Astrocyte (in vitro differentiated cells and primary cell): ENCODE results near the gene PDSS2. TPM values are rescaled to one million over a fixed set of nuclear protein-coding genes. Genes with fewer than 3 reads are reported as not detected.

ENCODE experiments used
- DNase-seq: peaks from one replicate; pipeline ENCODE4 v3.0.0-alpha.2; 2010; ENCODE audit warnings: low read depth
- FAIRE-seq: peaks from 2 replicates; lab custom pipeline; 2011; peaks lifted over from hg19 to GRCh38; lab: Jason Lieb, UNC
- H2AFZ ChIP-seq: 2 replicates; pipeline ENCODE4 v1.6.0; 2012; ENCODE audit warnings: low read depth, low read length, inconsistent platforms
- H3K27ac ChIP-seq: 2 replicates; pipeline ENCODE4 v1.5.1; 2011; ENCODE audit warnings: low read depth, low read length, inconsistent platforms
- H3K27me3 ChIP-seq: 2 replicates; pipeline ENCODE4 v1.6.0; 2011; ENCODE audit warnings: low read length, inconsistent platforms; ENCODE audit not compliant: insufficient read depth
- H3K36me3 ChIP-seq: 2 replicates; pipeline ENCODE4 v1.5.1; 2011; ENCODE audit warnings: low read length, inconsistent platforms; ENCODE audit not compliant: insufficient read depth
- H3K4me1 ChIP-seq: 2 replicates; pipeline ENCODE4 v1.5.1; 2011; ENCODE audit warnings: low read length, inconsistent platforms; ENCODE audit not compliant: insufficient read depth
- H3K4me2 ChIP-seq: 2 replicates; pipeline ENCODE4 v1.6.0; 2012; ENCODE audit warnings: low read length, inconsistent platforms
- H3K4me3 ChIP-seq: 2 replicates; pipeline ENCODE4 v1.5.1; 2011; ENCODE audit warnings: low read depth, mild to moderate bottlenecking, low read length, inconsistent platforms; ENCODE audit not compliant: insufficient read depth
- H3K79me2 ChIP-seq: 2 replicates; pipeline ENCODE4 v1.6.0; 2012; ENCODE audit warnings: mild to moderate bottlenecking, low read length, inconsistent platforms; ENCODE audit not compliant: insufficient read depth
- H3K9ac ChIP-seq: 2 replicates; pipeline ENCODE4 v1.6.0; 2012; ENCODE audit warnings: mild to moderate bottlenecking, low read length, inconsistent platforms
- H3K9me3 ChIP-seq: 2 replicates; pipeline ENCODE4 v1.5.1; 2012; ENCODE audit warnings: low read depth, mild to moderate bottlenecking, low read length, inconsistent platforms; ENCODE audit not compliant: insufficient read depth
- H4K20me1 ChIP-seq: 2 replicates; pipeline ENCODE4 v1.6.0; 2012; ENCODE audit warnings: low read length, inconsistent platforms; ENCODE audit not compliant: insufficient read depth
- H3K27ac Mint-ChIP-seq: one replicate; pipeline ENCODE4 v1.8.0; 2021; ENCODE audit warnings: mild to moderate bottlenecking, mixed read lengths; ENCODE audit not compliant: unreplicated experiment
- H3K27me3 Mint-ChIP-seq: one replicate; pipeline ENCODE4 v1.8.0; 2021; ENCODE audit warnings: low read depth, mixed read lengths; ENCODE audit not compliant: unreplicated experiment
- H3K36me3 Mint-ChIP-seq: one replicate; pipeline ENCODE4 v1.8.0; 2021; ENCODE audit warnings: low read depth, mixed read lengths; ENCODE audit not compliant: unreplicated experiment
- H3K4me1 Mint-ChIP-seq: one replicate; pipeline ENCODE4 v1.8.0; 2021; ENCODE audit warnings: low read depth, mixed read lengths; ENCODE audit not compliant: unreplicated experiment
- H3K4me3 Mint-ChIP-seq: one replicate; pipeline ENCODE4 v1.8.0; 2021; ENCODE audit warnings: mild to moderate bottlenecking, moderate library complexity, mixed read lengths; ENCODE audit not compliant: unreplicated experiment
- H3K9me3 Mint-ChIP-seq: one replicate; pipeline ENCODE4 v1.8.0; 2021; ENCODE audit warnings: mild to moderate bottlenecking, mixed read lengths; ENCODE audit not compliant: unreplicated experiment
- CTCF ChIP-seq: IDR thresholded peaks from 2 replicates; pipeline ENCODE4 v1.5.1; 2011; ENCODE audit warnings: low read depth, mild to moderate bottlenecking, inconsistent platforms, low read length, moderate library complexity; ENCODE audit not compliant: insufficient read depth
- EZH2 ChIP-seq: IDR thresholded peaks from 2 replicates; pipeline ENCODE4 v1.6.1; 2012; ENCODE audit warnings: mild to moderate bottlenecking, low read length, inconsistent platforms; ENCODE audit not compliant: insufficient read depth
- total RNA-seq: library from RNA; stranded (reverse); gene quantifications from 2 replicates; pipeline ENCODE4 v1.2.1, GENCODE V29; 2021

PDSS2 gene
- total RNA-seq, 1 donor from 2014 or later = 7.7 TPM

- Mint-ChIP-seq H3K4me1 (peaks cover 7% of the 10 kb centered on the region), H3K4me3 (no peak overlapping the region), H3K27ac (no peak overlapping the region), H3K36me3 (no peaks in the 10 kb centered on the region), H3K9me3 (no peaks in the 10 kb centered on the region), H3K27me3 (no peaks in the 10 kb centered on the region)
- H3K79me2 ChIP-seq = no peaks in the 10 kb centered on the region
- H3K27me3 ChIP-seq = no peaks in the 10 kb centered on the region
- no peak overlapping the region for H3K27ac ChIP-seq
- TF ChIP-seq EZH2 (no peak), CTCF (no peak)
- DNase-seq (no peak), FAIRE-seq (no peak)
- no peaks in the 10 kb centered on the region for H3K9me3 ChIP-seq
- H3K4me3 ChIP-seq = no peak overlapping the region
- H3K9ac ChIP-seq = no peak overlapping the region
- no peaks in the 10 kb centered on the region for H4K20me1 ChIP-seq
- H3K4me1 ChIP-seq = no peaks in the 10 kb centered on the region
- no peak overlapping the region for H3K4me2 ChIP-seq
- no peaks in the 10 kb centered on the region for H3K36me3 ChIP-seq
- no peak overlapping the region for H2AFZ ChIP-seq
Observed at GRCh38 chr6:107215334-107215733, 244.0 kb downstream of the PDSS2 start.

GRCh38 chr6:107214655-107215054 is 244.7 kb downstream of the PDSS2 start:
- Histone ChIP-seq H3K4me1 (no peaks in the 10 kb centered on the region), H3K9me3 (no peaks in the 10 kb centered on the region), H3K27ac (no peak overlapping the region), H3K4me3 (no peak overlapping the region), H3K4me2 (no peak overlapping the region), H3K9ac (no peak overlapping the region), H3K79me2 (no peaks in the 10 kb centered on the region), H4K20me1 (no peaks in the 10 kb centered on the region), H3K36me3 (no peaks in the 10 kb centered on the region), H3K27me3 (no peaks in the 10 kb centered on the region), H2AFZ (no peak overlapping the region)
- H3K36me3 Mint-ChIP-seq = no peaks in the 10 kb centered on the region
- no peak overlapping the region for H3K4me3 Mint-ChIP-seq
- TF ChIP-seq EZH2 (no peak), CTCF (no peak)
- FAIRE-seq (no peak), DNase-seq (no peak)
- H3K4me1 Mint-ChIP-seq = peaks cover 7% of the 10 kb centered on the region
- no peaks in the 10 kb centered on the region for H3K9me3 Mint-ChIP-seq
- H3K27ac Mint-ChIP-seq = no peak overlapping the region
- H3K27me3 Mint-ChIP-seq = no peaks in the 10 kb centered on the region

- no peak for DNase-seq
- H2AFZ ChIP-seq = no peak overlapping the region
- H3K4me1 ChIP-seq = no peaks in the 10 kb centered on the region
- H3K27ac Mint-ChIP-seq = no peak overlapping the region
- H3K4me2 ChIP-seq = no peak overlapping the region
- H3K79me2 ChIP-seq = no peaks in the 10 kb centered on the region
- H3K27ac ChIP-seq = no peak overlapping the region
- no peaks in the 10 kb centered on the region for H3K9me3 ChIP-seq
- H3K4me3 Mint-ChIP-seq = no peak overlapping the region
- peaks cover 7% of the 10 kb centered on the region for H3K4me1 Mint-ChIP-seq
- FAIRE-seq = no peak
- H3K36me3 Mint-ChIP-seq = no peaks in the 10 kb centered on the region
- H4K20me1 ChIP-seq = no peaks in the 10 kb centered on the region
- TF ChIP-seq CTCF (no peak), EZH2 (no peak)
- H3K9me3 Mint-ChIP-seq = no peaks in the 10 kb centered on the region
- no peaks in the 10 kb centered on the region for H3K27me3 Mint-ChIP-seq
- H3K36me3 ChIP-seq = no peaks in the 10 kb centered on the region
- H3K27me3 ChIP-seq = no peaks in the 10 kb centered on the region
- H3K4me3 ChIP-seq = no peak overlapping the region
- H3K9ac ChIP-seq = no peak overlapping the region
Observed at GRCh38 chr6:107209406-107210305, 249.7 kb downstream of the PDSS2 start.
